HG02763 (cell line): ENCODE data around the gene GDE1.

ENCODE experiments used
- ATAC-seq: cut with Tn5 transposase; IDR thresholded peaks from one replicate; pipeline ENCODE4 v1.9.1; 2021; ENCODE audit warnings: mild to moderate bottlenecking, moderate library complexity; ENCODE audit not compliant: unreplicated experiment

Gene GDE1

GRCh38 chr16:19524616-19525384 lies 2.9 kb upstream of the GDE1 start:
- ATAC-seq = no peak

- ATAC-seq = no peak
Observed at GRCh38 chr16:19524356-19524615, 2.4 kb upstream of the GDE1 start.

GRCh38 chr16:19523559-19524355 lies 1.9 kb upstream of the GDE1 start, which contains the start of gene CCP110:
Gene CCP110, plus strand, starts transcription at chr16:19523942. Its CDS starts 3,940 bp downstream, at chr16:19527882.
- peak; percentile 61 for ATAC-seq

GRCh38 chr16:19523184-19523558 lies 1.3 kb upstream of the GDE1 start:
- ATAC-seq = no peak

GRCh38 chr16:19522760-19523159 lies 862 bp upstream of the GDE1 start:
- ATAC-seq = no peak

- no peak for ATAC-seq
Observed at GRCh38 chr16:19522397-19522732, 467 bp upstream of the GDE1 start.

GRCh38 chr16:19520861-19521331 lies 1.0 kb downstream of the GDE1 start:
- ATAC-seq = no peak

- no peak for ATAC-seq
Observed at GRCh38 chr16:19518388-19518787, 3.5 kb downstream of the GDE1 start.

- no peak for ATAC-seq
Observed at GRCh38 chr16:19517424-19518089, 4.3 kb downstream of the GDE1 start.

- ATAC-seq = no peak
Observed at GRCh38 chr16:19515757-19516156, 6.1 kb downstream of the GDE1 start.

GRCh38 chr16:19513377-19514053 lies 8.4 kb downstream of the GDE1 start:
- no peak for ATAC-seq

- ATAC-seq = no peak
Observed at GRCh38 chr16:19512297-19512696, 9.6 kb downstream of the GDE1 start.

GRCh38 chr16:19507867-19508266 lies 14.0 kb downstream of the GDE1 start:
- no peak for ATAC-seq

GRCh38 chr16:19506965-19507364 lies 14.9 kb downstream of the GDE1 start:
- ATAC-seq = no peak

GRCh38 chr16:19505600-19506303 lies 16.1 kb downstream of the GDE1 start:
- no peak for ATAC-seq

- no peak for ATAC-seq
Observed at GRCh38 chr16:19503461-19504075, 18.3 kb downstream of the GDE1 start.

GRCh38 chr16:19502395-19503131 lies 19.3 kb downstream of the GDE1 start:
- ATAC-seq = no peak

- no peak for ATAC-seq
Observed at GRCh38 chr16:19499481-19499880, 22.4 kb downstream of the GDE1 start.

- ATAC-seq = no peak
Observed at GRCh38 chr16:19499006-19499405, 22.9 kb downstream of the GDE1 start.

- no peak for ATAC-seq
Observed at GRCh38 chr16:19497176-19497575, 24.7 kb downstream of the GDE1 start.
